HG03442 (cell line): ENCODE measurements around the gene EPG5.
"Not testable (repeated sequence)": the region's sequence is repeated elsewhere in the genome, so short reads cannot be mapped to it uniquely, and the experiment has no call there.

Experiments used
- ATAC-seq: cut with Tn5 transposase; IDR thresholded peaks from one replicate; pipeline ENCODE4 v1.9.1; 2021; ENCODE audit warnings: mild to moderate bottlenecking, moderate library complexity; ENCODE audit not compliant: unreplicated experiment

The EPG5 gene

GRCh38 chr18:45980229-45980628 is 13.1 kb upstream of the EPG5 start:
- ATAC-seq: no peak

- ATAC-seq: no peak
These were observed 11.0 kb upstream of the EPG5 start for GRCh38 chr18:45978084-45978483.

GRCh38 chr18:45976974-45977373 is 9.8 kb upstream of the EPG5 start:
- ATAC-seq: no peak

- ATAC-seq: no peak
These were observed 9.4 kb upstream of the EPG5 start for GRCh38 chr18:45976566-45976965.

- ATAC-seq: no peak
These were observed 7.0 kb upstream of the EPG5 start for GRCh38 chr18:45974088-45974536.

- not testable (repeated sequence) for ATAC-seq
These were observed 2.2 kb downstream of the EPG5 start for GRCh38 chr18:45964913-45965312.

GRCh38 chr18:45962866-45963265 is 4.3 kb downstream of the EPG5 start:
- ATAC-seq: no peak

GRCh38 chr18:45962461-45962860 is 4.7 kb downstream of the EPG5 start:
- no peak for ATAC-seq

GRCh38 chr18:45959484-45959883 is 7.6 kb downstream of the EPG5 start:
- not testable (repeated sequence) for ATAC-seq

- ATAC-seq: no peak
These were observed 8.4 kb downstream of the EPG5 start for GRCh38 chr18:45958730-45959129.

GRCh38 chr18:45958027-45958426 is 9.1 kb downstream of the EPG5 start:
- ATAC-seq: no peak

GRCh38 chr18:45957100-45957499 is 10.0 kb downstream of the EPG5 start:
- no peak for ATAC-seq

- no peak for ATAC-seq
These were observed 12.8 kb downstream of the EPG5 start for GRCh38 chr18:45954070-45954934.

- ATAC-seq: no peak
These were observed 16.0 kb downstream of the EPG5 start for GRCh38 chr18:45951016-45951714.

GRCh38 chr18:45945669-45946068 is 21.5 kb downstream of the EPG5 start:
- no peak for ATAC-seq

- ATAC-seq: no peak
These were observed 26.4 kb downstream of the EPG5 start for GRCh38 chr18:45940724-45941123.

GRCh38 chr18:45939236-45939635 is 27.9 kb downstream of the EPG5 start:
- ATAC-seq: no peak

GRCh38 chr18:45938488-45938935 is 28.6 kb downstream of the EPG5 start:
- no peak for ATAC-seq

- ATAC-seq: no peak
These were observed 31.4 kb downstream of the EPG5 start for GRCh38 chr18:45935591-45936335.

GRCh38 chr18:45932708-45933107 is 34.4 kb downstream of the EPG5 start:
- no peak for ATAC-seq

GRCh38 chr18:45930963-45931362 is 36.2 kb downstream of the EPG5 start:
- no peak for ATAC-seq
